HEK293 (cell line): ENCODE data around the gene MTA3.

Experiments used
- CTCF ChIA-PET: fragments of 350-600 bp; formaldehyde crosslinking; extraction: SDS; loops from one replicate; lab custom pipeline; 2021; ENCODE audit warnings: antibody characterized with exemption; lab: Yijun Ruan, JAX
- POLR2A ChIA-PET: fragments of 300-600 bp; formaldehyde crosslinking; extraction: SDS; loops from one replicate; lab custom pipeline; 2020; ENCODE audit warnings: antibody characterized with exemption, inconsistent platforms; lab: Yijun Ruan, JAX
- H3K27ac ChIP-seq: fragments of 200-500 bp; sonication (Bioruptor generic); 2 replicates; pipeline ENCODE4 v1.5.1; 2014; ENCODE audit warnings: low read depth, low read length, control low read depth, inconsistent platforms; ENCODE audit errors: extremely low read depth
- H3K36me3 ChIP-seq, 2 experiments: fragments of 200-500 bp in 1 of 2; sonication (Bioruptor generic) in 1 of 2; 1 replicate in 1 of 2; 2 replicates in 1 of 2; pipeline ENCODE4 v1.5.1; 2014 to 2017; ENCODE audit warnings: inconsistent platforms in 2 of 2, low read length in 2 of 2; ENCODE audit not compliant: control insufficient read depth in 2 of 2, insufficient read depth in 1 of 2
- H3K4me1 ChIP-seq: fragments of 200-500 bp; sonication (Bioruptor generic); 2 replicates; pipeline ENCODE4 v1.5.1; 2014; ENCODE audit warnings: mild to moderate bottlenecking, low read length, inconsistent platforms; ENCODE audit not compliant: control insufficient read depth, insufficient read depth
- H3K4me3 ChIP-seq: 2 replicates; pipeline ENCODE4 v1.5.1; 2011; ENCODE audit warnings: low read depth, mild to moderate bottlenecking, control low read depth, low read length, moderate library complexity
- H3K9me3 ChIP-seq: fragments of 200-500 bp; sonication (Bioruptor generic); 2 replicates; pipeline ENCODE4 v1.5.1; 2014; ENCODE audit warnings: low read depth, low read length, inconsistent platforms; ENCODE audit not compliant: control insufficient read depth, insufficient read depth
- HOXC10 ChIP-seq: sonication (generic); formaldehyde crosslinking; IDR thresholded peaks from 2 replicates; pipeline ENCODE4 v1.8.1; 2023; ENCODE audit warnings: mild to moderate bottlenecking, missing genetic modification reagents
- SP2 ChIP-seq: fragments of 450-650 bp; formaldehyde crosslinking; IDR thresholded peaks from 2 replicates; pipeline ENCODE4 v1.5.1; 2016; ENCODE audit warnings: missing biosample characterization, missing genetic modification characterization
- ZNF133 ChIP-seq: fragments of 450-650 bp; formaldehyde crosslinking; IDR thresholded peaks from 2 replicates; pipeline ENCODE4 v1.5.1; 2016; ENCODE audit warnings: missing biosample characterization, missing genetic modification characterization
- ZNF174 ChIP-seq: fragments of 450-650 bp; formaldehyde crosslinking; IDR thresholded peaks from 2 replicates; pipeline ENCODE4 v1.5.0; 2017; ENCODE audit warnings: missing biosample characterization, mild to moderate bottlenecking, missing genetic modification characterization
- ZNF211 ChIP-seq: fragments of 450-650 bp; formaldehyde crosslinking; IDR thresholded peaks from 2 replicates; pipeline ENCODE4 v1.5.1; 2016; ENCODE audit warnings: low read depth, missing biosample characterization, missing genetic modification characterization
- ZNF23 ChIP-seq: fragments of 450-650 bp; formaldehyde crosslinking; IDR thresholded peaks from 2 replicates; pipeline ENCODE4 v1.5.1; 2016; ENCODE audit warnings: missing biosample characterization, missing genetic modification characterization, borderline replicate concordance
- ZNF266 ChIP-seq: fragments of 450-650 bp; formaldehyde crosslinking; IDR thresholded peaks from 2 replicates; pipeline ENCODE4 v1.5.1; 2016; ENCODE audit warnings: missing biosample characterization, missing genetic modification characterization, low read depth
- ZNF514 ChIP-seq: fragments of 450-650 bp; formaldehyde crosslinking; IDR thresholded peaks from 2 replicates; pipeline ENCODE4 v1.5.1; 2016; ENCODE audit warnings: missing biosample characterization, missing genetic modification characterization
- ZNF555 ChIP-seq: fragments of 450-650 bp; formaldehyde crosslinking; conservative IDR thresholded peaks from 2 replicates; pipeline ENCODE4 v1.5.1; 2017; ENCODE audit warnings: missing biosample characterization, mild to moderate bottlenecking, missing genetic modification characterization, inconsistent platforms
- ZNF558 ChIP-seq: fragments of 450-650 bp; formaldehyde crosslinking; IDR thresholded peaks from 2 replicates; pipeline ENCODE4 v1.5.1; 2016; ENCODE audit warnings: missing biosample characterization, missing genetic modification characterization
- ZNF610 ChIP-seq: fragments of 450-650 bp; formaldehyde crosslinking; IDR thresholded peaks from 2 replicates; pipeline ENCODE4 v1.5.1; 2016; ENCODE audit warnings: missing biosample characterization, missing genetic modification characterization, borderline replicate concordance
- ZNF624 ChIP-seq: fragments of 450-650 bp; formaldehyde crosslinking; IDR thresholded peaks from 2 replicates; pipeline ENCODE4 v1.5.1; 2017; ENCODE audit warnings: missing biosample characterization, missing genetic modification characterization
- ZNF654 ChIP-seq: fragments of 450-650 bp; formaldehyde crosslinking; IDR thresholded peaks from 2 replicates; pipeline ENCODE4 v1.5.1; 2016; ENCODE audit warnings: low read depth, missing biosample characterization, missing genetic modification characterization
- ZNF747 ChIP-seq: fragments of 450-650 bp; formaldehyde crosslinking; IDR thresholded peaks from 2 replicates; pipeline ENCODE4 v1.5.1; 2016; ENCODE audit warnings: missing biosample characterization, missing genetic modification characterization
- ZNF785 ChIP-seq: fragments of 450-650 bp; formaldehyde crosslinking; IDR thresholded peaks from 2 replicates; pipeline ENCODE4 v1.5.1; 2016; ENCODE audit warnings: missing biosample characterization, missing genetic modification characterization
- TF ChIP-seq, protein P1 (sequence below): fragments of 450-650 bp; formaldehyde crosslinking; IDR thresholded peaks from 2 replicates; pipeline ENCODE4 v1.5.1; 2017; ENCODE audit warnings: missing biosample characterization, missing genetic modification characterization
- TF ChIP-seq, protein P2 (sequence below): fragments of 450-650 bp; formaldehyde crosslinking; IDR thresholded peaks from 2 replicates; pipeline ENCODE4 v1.5.1; 2017; ENCODE audit warnings: missing biosample characterization, missing genetic modification characterization
- TF ChIP-seq, protein P3 (sequence below): fragments of 450-650 bp; formaldehyde crosslinking; IDR thresholded peaks from 2 replicates; pipeline ENCODE4 v1.5.1; 2016; ENCODE audit warnings: missing biosample characterization, missing genetic modification characterization
- TF ChIP-seq, protein P4 (sequence below): fragments of 450-650 bp; formaldehyde crosslinking; IDR thresholded peaks from 2 replicates; pipeline ENCODE4 v1.5.1; 2016; ENCODE audit warnings: missing biosample characterization, missing genetic modification characterization
- TF ChIP-seq, protein P5 (sequence below): fragments of 450-650 bp; formaldehyde crosslinking; IDR thresholded peaks from 2 replicates; pipeline ENCODE4 v1.5.1; 2016; ENCODE audit warnings: missing biosample characterization, missing genetic modification characterization
- TF ChIP-seq, protein P6 (sequence below): fragments of 450-650 bp; formaldehyde crosslinking; IDR thresholded peaks from 2 replicates; pipeline ENCODE4 v1.5.1; 2016; ENCODE audit warnings: missing biosample characterization, missing genetic modification characterization

Gene MTA3

DNA sequence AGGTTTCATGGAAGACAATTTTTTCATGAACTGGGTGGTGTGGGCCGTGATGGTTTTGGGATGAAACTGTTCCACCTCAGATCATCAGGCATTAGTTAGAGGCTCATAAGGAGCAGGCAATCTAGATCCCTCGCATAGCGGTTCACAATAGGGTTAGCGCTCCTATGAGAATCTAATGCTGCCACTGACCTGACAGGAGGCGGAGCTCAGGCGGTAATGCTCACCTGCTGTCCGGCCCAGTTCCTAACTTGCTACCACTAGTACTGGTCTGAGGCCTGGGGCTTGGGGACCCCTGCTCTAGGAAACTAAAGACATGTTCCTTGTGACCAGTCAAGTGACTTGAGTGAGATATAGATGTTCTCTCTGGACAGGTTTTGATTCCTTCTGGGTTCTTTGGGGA, 146.3 kb downstream of the MTA3 start:
- POLR2A ChIA-PET, result no interaction called here
- Histone ChIP-seq H3K4me3 (no peak overlapping the region), H3K4me1 (no peaks in the 10 kb centered on the region), H3K27ac (no peak overlapping the region), H3K9me3 (no peaks in the 10 kb centered on the region), H3K36me3 (peaks cover 2 to 6% of the 10 kb centered on the region in 2 experiments; a peak in 2 of 3 replicates)
- CTCF ChIA-PET, result no interaction called here
- TF ChIP-seq ZNF654 (tag by site-specific recombination), result no peak
- no peak for TF ChIP-seq ZNF747
- TF ChIP-seq, protein P1, sequence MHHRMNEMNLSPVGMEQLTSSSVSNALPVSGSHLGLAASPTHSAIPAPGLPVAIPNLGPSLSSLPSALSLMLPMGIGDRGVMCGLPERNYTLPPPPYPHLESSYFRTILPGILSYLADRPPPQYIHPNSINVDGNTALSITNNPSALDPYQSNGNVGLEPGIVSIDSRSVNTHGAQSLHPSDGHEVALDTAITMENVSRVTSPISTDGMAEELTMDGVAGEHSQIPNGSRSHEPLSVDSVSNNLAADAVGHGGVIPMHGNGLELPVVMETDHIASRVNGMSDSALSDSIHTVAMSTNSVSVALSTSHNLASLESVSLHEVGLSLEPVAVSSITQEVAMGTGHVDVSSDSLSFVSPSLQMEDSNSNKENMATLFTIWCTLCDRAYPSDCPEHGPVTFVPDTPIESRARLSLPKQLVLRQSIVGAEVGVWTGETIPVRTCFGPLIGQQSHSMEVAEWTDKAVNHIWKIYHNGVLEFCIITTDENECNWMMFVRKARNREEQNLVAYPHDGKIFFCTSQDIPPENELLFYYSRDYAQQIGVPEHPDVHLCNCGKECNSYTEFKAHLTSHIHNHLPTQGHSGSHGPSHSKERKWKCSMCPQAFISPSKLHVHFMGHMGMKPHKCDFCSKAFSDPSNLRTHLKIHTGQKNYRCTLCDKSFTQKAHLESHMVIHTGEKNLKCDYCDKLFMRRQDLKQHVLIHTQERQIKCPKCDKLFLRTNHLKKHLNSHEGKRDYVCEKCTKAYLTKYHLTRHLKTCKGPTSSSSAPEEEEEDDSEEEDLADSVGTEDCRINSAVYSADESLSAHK (tag by site-specific recombination), result no peak
- no peak for TF ChIP-seq ZNF785 (tag by site-specific recombination)
- no peak for TF ChIP-seq ZNF133 (tag by site-specific recombination)
- no peak for TF ChIP-seq ZNF266
- no peak for TF ChIP-seq ZNF174 (tag by site-specific recombination)
- TF ChIP-seq, protein P2, sequence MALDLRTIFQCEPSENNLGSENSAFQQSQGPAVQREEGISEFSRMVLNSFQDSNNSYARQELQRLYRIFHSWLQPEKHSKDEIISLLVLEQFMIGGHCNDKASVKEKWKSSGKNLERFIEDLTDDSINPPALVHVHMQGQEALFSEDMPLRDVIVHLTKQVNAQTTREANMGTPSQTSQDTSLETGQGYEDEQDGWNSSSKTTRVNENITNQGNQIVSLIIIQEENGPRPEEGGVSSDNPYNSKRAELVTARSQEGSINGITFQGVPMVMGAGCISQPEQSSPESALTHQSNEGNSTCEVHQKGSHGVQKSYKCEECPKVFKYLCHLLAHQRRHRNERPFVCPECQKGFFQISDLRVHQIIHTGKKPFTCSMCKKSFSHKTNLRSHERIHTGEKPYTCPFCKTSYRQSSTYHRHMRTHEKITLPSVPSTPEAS (tag by site-specific recombination), result no peak
- no peak for TF ChIP-seq SP2 (tag by site-specific recombination)
- TF ChIP-seq, protein P3, sequence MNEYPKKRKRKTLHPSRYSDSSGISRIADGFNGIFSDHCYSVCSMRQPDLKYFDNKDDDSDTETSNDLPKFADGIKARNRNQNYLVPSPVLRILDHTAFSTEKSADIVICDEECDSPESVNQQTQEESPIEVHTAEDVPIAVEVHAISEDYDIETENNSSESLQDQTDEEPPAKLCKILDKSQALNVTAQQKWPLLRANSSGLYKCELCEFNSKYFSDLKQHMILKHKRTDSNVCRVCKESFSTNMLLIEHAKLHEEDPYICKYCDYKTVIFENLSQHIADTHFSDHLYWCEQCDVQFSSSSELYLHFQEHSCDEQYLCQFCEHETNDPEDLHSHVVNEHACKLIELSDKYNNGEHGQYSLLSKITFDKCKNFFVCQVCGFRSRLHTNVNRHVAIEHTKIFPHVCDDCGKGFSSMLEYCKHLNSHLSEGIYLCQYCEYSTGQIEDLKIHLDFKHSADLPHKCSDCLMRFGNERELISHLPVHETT (tag by site-specific recombination), result no peak

DNA sequence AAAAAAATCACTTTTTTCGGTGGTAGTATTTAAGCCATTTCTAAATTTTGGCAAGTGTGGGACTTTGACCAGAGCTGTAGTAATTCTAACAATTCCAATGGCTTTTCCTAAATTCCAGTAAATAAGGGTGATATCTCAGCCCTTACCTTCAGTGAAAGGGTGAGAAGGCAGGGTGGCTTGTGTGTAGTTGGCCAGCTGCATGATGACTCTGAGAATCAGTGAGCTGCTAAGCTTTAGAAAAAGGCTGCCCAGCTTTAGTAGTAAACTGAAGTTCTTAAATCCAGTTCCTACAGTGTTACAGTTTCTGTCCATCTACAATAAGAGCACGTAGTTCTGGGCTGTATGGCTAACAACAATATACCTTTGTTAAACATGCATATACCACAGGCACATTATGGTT, 153.5 kb downstream of the MTA3 start:
- no peak for TF ChIP-seq ZNF610
- TF ChIP-seq, protein P4, sequence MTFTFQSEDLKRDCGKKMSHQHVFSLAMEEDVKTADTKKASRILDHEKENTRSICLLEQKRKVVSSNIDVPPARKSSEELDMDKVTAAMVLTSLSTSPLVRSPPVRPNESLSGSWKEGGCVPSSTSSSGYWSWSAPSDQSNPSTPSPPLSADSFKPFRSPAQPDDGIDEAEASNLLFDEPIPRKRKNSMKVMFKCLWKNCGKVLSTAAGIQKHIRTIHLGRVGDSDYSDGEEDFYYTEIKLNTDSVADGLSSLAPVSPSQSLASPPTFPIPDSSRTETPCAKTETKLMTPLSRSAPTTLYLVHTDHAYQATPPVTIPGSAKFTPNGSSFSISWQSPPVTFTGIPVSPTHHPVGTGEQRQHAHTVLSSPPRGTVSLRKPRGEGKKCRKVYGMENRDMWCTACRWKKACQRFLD, result no peak
- no peak for TF ChIP-seq ZNF211
- no peak for TF ChIP-seq ZNF558
- TF ChIP-seq ZNF23, result no peak
- POLR2A ChIA-PET, result no interaction called here
- peaks cover 6 to 13% of the 10 kb centered on the region in 2 experiments; a peak in 2 of 3 replicates for H3K36me3 ChIP-seq
- H3K4me3 ChIP-seq, result no peak overlapping the region
- H3K9me3 ChIP-seq, result no peaks in the 10 kb centered on the region
- H3K4me1 ChIP-seq, result no peaks in the 10 kb centered on the region
- no peak overlapping the region for H3K27ac ChIP-seq
- CTCF ChIA-PET, result interaction anchor here (0.6 kb wide), 1 partner anchor 17 kb away, joined by 3 read pairs; no protein-coding TSS in a partner anchor

DNA sequence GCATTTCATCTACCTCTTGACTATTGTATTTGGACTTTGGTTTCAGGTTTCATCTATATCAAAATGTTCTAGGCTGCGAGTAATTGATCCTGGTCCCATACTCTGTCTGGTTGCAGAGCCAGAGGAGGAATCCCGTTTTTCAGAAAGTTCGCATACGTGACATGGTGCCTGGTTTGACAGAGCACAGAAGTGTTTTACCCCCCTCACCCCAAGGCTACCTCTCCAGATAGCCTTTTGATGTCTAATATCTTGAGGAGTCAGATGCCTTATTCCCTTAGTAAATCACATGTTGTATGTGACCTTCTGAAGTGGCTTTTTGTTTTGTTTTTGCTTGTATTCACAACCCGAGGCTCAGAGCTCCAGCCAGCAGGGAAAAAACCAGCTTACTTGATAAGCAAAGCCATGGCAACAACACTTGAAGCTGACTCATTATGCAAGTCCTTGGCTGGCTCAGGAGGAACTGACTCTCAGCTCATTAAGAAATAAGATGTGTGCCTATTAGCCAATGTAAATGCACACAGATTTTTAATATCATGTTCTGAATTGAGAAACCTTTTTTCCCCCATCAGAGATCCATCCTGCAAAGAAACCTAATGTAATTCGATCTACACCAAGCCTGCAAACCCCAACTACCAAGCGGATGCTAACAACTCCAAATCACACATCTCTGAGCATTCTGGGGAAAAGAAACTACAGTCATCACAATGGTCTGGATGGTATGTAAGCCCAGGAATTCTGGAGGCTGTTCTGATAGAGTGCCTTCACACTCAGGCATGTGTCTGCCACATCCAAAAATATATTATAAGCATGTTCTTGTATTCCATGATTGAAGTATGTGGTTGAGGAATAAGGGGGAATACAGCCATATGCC, 154.1 kb downstream of the MTA3 start:
- H3K36me3 ChIP-seq, result peaks cover 6 to 16% of the 10 kb centered on the region in 2 experiments; a peak in 2 of 3 replicates
- ChIA-PET CTCF (interaction anchor here (0.6 kb wide), 1 partner anchor 17 kb away, joined by 3 read pairs; no protein-coding TSS in a partner anchor), POLR2A (no interaction called here)
- TF ChIP-seq HOXC10 (no peak), ZNF514 (tag by site-specific recombination) (no peak), ZNF624 (no peak), SP2 (tag by site-specific recombination) (no peak), ZNF555 (no peak)
- TF ChIP-seq, protein P5, sequence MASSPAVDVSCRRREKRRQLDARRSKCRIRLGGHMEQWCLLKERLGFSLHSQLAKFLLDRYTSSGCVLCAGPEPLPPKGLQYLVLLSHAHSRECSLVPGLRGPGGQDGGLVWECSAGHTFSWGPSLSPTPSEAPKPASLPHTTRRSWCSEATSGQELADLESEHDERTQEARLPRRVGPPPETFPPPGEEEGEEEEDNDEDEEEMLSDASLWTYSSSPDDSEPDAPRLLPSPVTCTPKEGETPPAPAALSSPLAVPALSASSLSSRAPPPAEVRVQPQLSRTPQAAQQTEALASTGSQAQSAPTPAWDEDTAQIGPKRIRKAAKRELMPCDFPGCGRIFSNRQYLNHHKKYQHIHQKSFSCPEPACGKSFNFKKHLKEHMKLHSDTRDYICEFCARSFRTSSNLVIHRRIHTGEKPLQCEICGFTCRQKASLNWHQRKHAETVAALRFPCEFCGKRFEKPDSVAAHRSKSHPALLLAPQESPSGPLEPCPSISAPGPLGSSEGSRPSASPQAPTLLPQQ, result no peak
- TF ChIP-seq, protein P6, sequence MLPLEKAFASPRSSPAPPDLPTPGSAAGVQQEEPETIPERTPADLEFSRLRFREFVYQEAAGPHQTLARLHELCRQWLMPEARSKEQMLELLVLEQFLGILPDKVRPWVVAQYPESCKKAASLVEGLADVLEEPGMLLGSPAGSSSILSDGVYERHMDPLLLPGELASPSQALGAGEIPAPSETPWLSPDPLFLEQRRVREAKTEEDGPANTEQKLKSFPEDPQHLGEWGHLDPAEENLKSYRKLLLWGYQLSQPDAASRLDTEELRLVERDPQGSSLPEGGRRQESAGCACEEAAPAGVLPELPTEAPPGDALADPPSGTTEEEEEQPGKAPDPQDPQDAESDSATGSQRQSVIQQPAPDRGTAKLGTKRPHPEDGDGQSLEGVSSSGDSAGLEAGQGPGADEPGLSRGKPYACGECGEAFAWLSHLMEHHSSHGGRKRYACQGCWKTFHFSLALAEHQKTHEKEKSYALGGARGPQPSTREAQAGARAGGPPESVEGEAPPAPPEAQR, result no peak
- TF ChIP-seq, protein P4, result no peak

More for the DNA sequence above, 154.1 kb downstream of the MTA3 start:
- Histone ChIP-seq H3K4me1 (no peaks in the 10 kb centered on the region), H3K9me3 (no peaks in the 10 kb centered on the region), H3K4me3 (no peak overlapping the region), H3K27ac (no peak overlapping the region)
